Measurements from ENCODE around the gene ACACB. TPM values are rescaled to one million over a fixed set of nuclear protein-coding genes. Genes with fewer than 3 reads are reported as not detected.

Gene ACACB
- total RNA-seq, 1 donor from 2014 or later, result 1.7 TPM

GRCh38 chr12:109276160-109276559, 159.8 kb downstream of the ACACB start:
- DNase-seq (ENCODE audit: low spot score), result no peak
- H3K9me3 Mint-ChIP-seq (ENCODE audit: unreplicated experiment), result no peaks in the 10 kb centered on the region
- H3K4me3 Mint-ChIP-seq (ENCODE audit: unreplicated experiment), result no peak overlapping the region
- TF ChIP-seq CTCF (IDR thresholded peaks at IDR 0.05; ENCODE audit: unreplicated experiment), result no peak
- H3K36me3 Mint-ChIP-seq (ENCODE audit: low read depth, unreplicated experiment), result no peaks in the 10 kb centered on the region
- H3K27me3 Mint-ChIP-seq (ENCODE audit: unreplicated experiment), result no peaks in the 10 kb centered on the region
- H3K27ac Mint-ChIP-seq (ENCODE audit: unreplicated experiment), result no peak overlapping the region
- H3K4me1 Mint-ChIP-seq (ENCODE audit: unreplicated experiment), result no peaks in the 10 kb centered on the region

- DNase-seq (ENCODE audit: low spot score), result no peak
- Mint-ChIP-seq H3K27ac (ENCODE audit: unreplicated experiment) (no peak overlapping the region), H3K9me3 (ENCODE audit: unreplicated experiment) (no peaks in the 10 kb centered on the region), H3K4me1 (ENCODE audit: unreplicated experiment) (no peaks in the 10 kb centered on the region), H3K36me3 (ENCODE audit: low read depth, unreplicated experiment) (no peaks in the 10 kb centered on the region), H3K27me3 (ENCODE audit: unreplicated experiment) (no peaks in the 10 kb centered on the region), H3K4me3 (ENCODE audit: unreplicated experiment) (no peak overlapping the region)
- TF ChIP-seq CTCF (IDR thresholded peaks at IDR 0.05; ENCODE audit: unreplicated experiment), result no peak
These were observed 161.0 kb downstream of the ACACB start for GRCh38 chr12:109277255-109277898.

- Mint-ChIP-seq H3K9me3 (ENCODE audit: unreplicated experiment) (no peaks in the 10 kb centered on the region), H3K27me3 (ENCODE audit: unreplicated experiment) (no peaks in the 10 kb centered on the region), H3K27ac (ENCODE audit: unreplicated experiment) (no peak overlapping the region), H3K4me3 (ENCODE audit: unreplicated experiment) (no peak overlapping the region), H3K36me3 (ENCODE audit: low read depth, unreplicated experiment) (no peaks in the 10 kb centered on the region), H3K4me1 (ENCODE audit: unreplicated experiment) (no peaks in the 10 kb centered on the region)
- DNase-seq (ENCODE audit: low spot score), result no peak
- TF ChIP-seq CTCF (IDR thresholded peaks at IDR 0.05; ENCODE audit: unreplicated experiment), result no peak
These were observed 161.7 kb downstream of the ACACB start for GRCh38 chr12:109277899-109278762.

- no peak for TF ChIP-seq CTCF (IDR thresholded peaks at IDR 0.05; ENCODE audit: unreplicated experiment)
- Mint-ChIP-seq H3K4me3 (ENCODE audit: unreplicated experiment) (no peak overlapping the region), H3K27ac (ENCODE audit: unreplicated experiment) (no peak overlapping the region), H3K36me3 (ENCODE audit: low read depth, unreplicated experiment) (no peaks in the 10 kb centered on the region), H3K27me3 (ENCODE audit: unreplicated experiment) (no peaks in the 10 kb centered on the region), H3K9me3 (ENCODE audit: unreplicated experiment) (no peaks in the 10 kb centered on the region), H3K4me1 (ENCODE audit: unreplicated experiment) (no peaks in the 10 kb centered on the region)
- no peak for DNase-seq (ENCODE audit: low spot score)
These were observed 162.5 kb downstream of the ACACB start for GRCh38 chr12:109278912-109279311.

GRCh38 chr12:109279525-109279924, 163.1 kb downstream of the ACACB start:
- Mint-ChIP-seq H3K36me3 (ENCODE audit: low read depth, unreplicated experiment) (no peaks in the 10 kb centered on the region), H3K4me3 (ENCODE audit: unreplicated experiment) (no peak overlapping the region), H3K27ac (ENCODE audit: unreplicated experiment) (no peak overlapping the region)

More at GRCh38 chr12:109279525-109279924, 163.1 kb downstream of the ACACB start:
- Mint-ChIP-seq H3K27me3 (ENCODE audit: unreplicated experiment) (peaks cover 3% of the 10 kb centered on the region), H3K9me3 (ENCODE audit: unreplicated experiment) (no peaks in the 10 kb centered on the region), H3K4me1 (ENCODE audit: unreplicated experiment) (no peaks in the 10 kb centered on the region)
- TF ChIP-seq CTCF (IDR thresholded peaks at IDR 0.05; ENCODE audit: unreplicated experiment), result no peak
- no peak for DNase-seq (ENCODE audit: low spot score)
